HepG2 (cell line): Measurements from ENCODE around the gene CNNM1. TPM values are rescaled to one million over a fixed set of nuclear protein-coding genes. Genes with fewer than 3 reads are reported as not detected.

ENCODE experiments used
- ATAC-seq: fragments of 200-7000 bp; cut with Tn5 transposase; 3 replicates; pipeline ENCODE4 v1.9.1; 2020; ENCODE audit warnings: mild to moderate bottlenecking, moderate library complexity
- BruUV-seq: library from RNA; stranded (reverse); fragments of 400-500 nt; replicated peaks from 2 replicates; lab custom pipeline; 2021; lab: Mats Ljungman, UMichigan
- CTCF ChIA-PET: fragments of 300-600 bp; formaldehyde crosslinking; extraction: SDS; loops from one replicate; lab custom pipeline; 2021; ENCODE audit warnings: low total read pairs, inconsistent platforms, low intra/inter-chr PET ratio; lab: Yijun Ruan, JAX
- POLR2A ChIA-PET: fragments of 350-600 bp; sonication (Branson Sonifier 250); formaldehyde crosslinking; loops from one replicate; lab custom pipeline; 2020; ENCODE audit warnings: antibody characterized with exemption, inconsistent platforms; lab: Yijun Ruan, JAX
- DNase-seq: peaks from one replicate; pipeline ENCODE4 v3.0.0-alpha.2; 2015; ENCODE audit warnings: low spot score
- FAIRE-seq: peaks from 3 replicates; lab custom pipeline; 2011; peaks lifted over from hg19 to GRCh38; lab: Jason Lieb, UNC
- H2AFZ ChIP-seq: one replicate; pipeline ENCODE4 v1.6.1; 2011; ENCODE audit warnings: low read length, inconsistent platforms
- H3K27ac ChIP-seq: fragments of 300-600 bp; 3 replicates; pipeline ENCODE4 v1.8.0; 2011; ENCODE audit warnings: mixed run types, mild to moderate bottlenecking, mixed read lengths, low read length, inconsistent platforms; ENCODE audit not compliant: insufficient read depth; ENCODE audit errors: extremely low read length
- H3K27me3 ChIP-seq, 2 experiments: fragments of 200-600 bp in 1 of 2; 2 replicates in 1 of 2; 3 replicates in 1 of 2; pipeline versions ENCODE4 v1.6.0 to v1.8.0; 2011; ENCODE audit warnings: low read length in 2 of 2, mild to moderate bottlenecking in 2 of 2, moderate library complexity in 2 of 2, inconsistent platforms in 1 of 2; ENCODE audit not compliant: insufficient read depth in 2 of 2, control insufficient read depth in 1 of 2
- H3K36me3 ChIP-seq, 2 experiments: fragments of 200-600 bp in 1 of 2; replicated peaks in 1 of 2; 2 replicates in 1 of 2; 3 replicates in 1 of 2; pipeline versions ENCODE4 v1.5.1 to v1.8.0; 2011; ENCODE audit warnings: low read length in 2 of 2, inconsistent platforms in 1 of 2; ENCODE audit not compliant: insufficient read depth in 2 of 2, control insufficient read depth in 1 of 2
- H3K4me1 ChIP-seq: 2 replicates; pipeline ENCODE4 v1.5.1; 2012; ENCODE audit warnings: low read length, inconsistent platforms; ENCODE audit not compliant: insufficient read depth
- H3K4me2 ChIP-seq: 2 replicates; pipeline ENCODE4 v1.6.0; 2011; ENCODE audit warnings: low read depth, low read length, inconsistent platforms
- H3K4me3 ChIP-seq, 3 experiments: fragments of 200-600 bp in 1 of 3; sonication (generic), shearing (Covaris generic) in 1 of 3; replicated peaks in 1 of 3; 2 replicates each; pipeline ENCODE4 v1.5.1; 2011 to 2016; ENCODE audit warnings: low read length in 3 of 3, inconsistent platforms in 2 of 3, low read depth in 2 of 3, mild to moderate bottlenecking in 2 of 3, control low read depth in 1 of 3, mixed read lengths in 1 of 3; ENCODE audit not compliant: insufficient read depth in 1 of 3
- H3K79me2 ChIP-seq: one replicate; pipeline ENCODE4 v1.6.1; 2011; ENCODE audit warnings: low read length, inconsistent platforms; ENCODE audit not compliant: insufficient read depth
- H3K9ac ChIP-seq: 2 replicates; pipeline ENCODE4 v1.6.0; 2011; ENCODE audit warnings: mild to moderate bottlenecking, low read depth, low read length, inconsistent platforms; ENCODE audit not compliant: insufficient read depth
- H3K9me3 ChIP-seq: 2 replicates; pipeline ENCODE4 v1.5.1; 2012; ENCODE audit warnings: mild to moderate bottlenecking, low read length
- H4K20me1 ChIP-seq: 2 replicates; pipeline ENCODE4 v1.6.0; 2011; ENCODE audit warnings: inconsistent platforms, mild to moderate bottlenecking, low read length, moderate library complexity; ENCODE audit not compliant: insufficient read depth
- ARNT ChIP-seq: fragments of 450-650 bp; IDR thresholded peaks from 2 replicates; pipeline ENCODE4 v1.6.1; 2017
- HMGA1 ChIP-seq: sonication (generic); formaldehyde crosslinking; conservative IDR thresholded peaks from 2 replicates; pipeline ENCODE4 v1.4.0; 2020; ENCODE audit warnings: missing genetic modification reagents
- XRCC5 ChIP-seq: fragments of 200-400 bp; formaldehyde crosslinking; optimal IDR thresholded peaks from 2 replicates; pipeline ENCODE3; 2017; ENCODE audit warnings: mild to moderate bottlenecking, low read length
- ZNF18 ChIP-seq: sonication (generic); formaldehyde crosslinking; IDR thresholded peaks from 2 replicates; pipeline ENCODE4 v1.8.0; 2022; ENCODE audit warnings: mild to moderate bottlenecking, missing genetic modification reagents; ENCODE audit not compliant: insufficient replicate concordance
- WGBS: methylation state at CpG from one replicate; pipeline ENCODE4 v1.1.6; 2017; ENCODE audit warnings: low lambda C conversion rate; 5-methylcytosine and 5-hydroxymethylcytosine counted together
- in situ Hi-C: cut with HindIII; loops from 2 replicates; pipeline ENCODE4 v1.10.0; 2017; ENCODE audit warnings: low pct_unique_long_range_greater_than_20kb; ENCODE audit not compliant: extremely low pct_ligation_motif_present
- intact Hi-C: fragments of 100-400 bp; cut with micrococcal nuclease; formaldehyde crosslinking; loops from one replicate; pipeline ENCODE4 v1.10.0; 2022; ENCODE audit not compliant: unreplicated experiment
- polyA plus RNA-seq, 8 experiments: library from polyadenylated mRNA; depleted of rRNA in 3 of 8; stranded (reverse) in 7 of 8; unstranded in 1 of 8; fragments of >200 nt; fragmentation: Illumina TruSeq in 4 of 8; extraction: Trizol in 4 of 8; gene quantifications; 2 replicates each; pipeline versions ENCODE4 v1.2.1 to v1.2.3, GENCODE V29; 2011 to 2016; ENCODE audit warnings: low read depth in 4 of 8, missing spikeins in 1 of 8, mixed read lengths in 1 of 8; ENCODE audit not compliant: insufficient read depth in 1 of 8
- total RNA-seq, 5 experiments: library from RNA; depleted of rRNA; stranded (reverse); fragments of >200 nt; fragmentation: Illumina TruSeq; extraction: Trizol; gene quantifications; 2 replicates each; pipeline ENCODE4 v1.2.3, GENCODE V29; 2016; ENCODE audit warnings: low read depth in 1 of 5

Gene CNNM1
- total and polyA plus RNA-seq, 2 of the 13 experiments (the other 11 are each of a cell fraction or from before 2014, with no cell fraction given) = 4.3 to 9.6 TPM

- intact Hi-C loops (no loop called here), in situ Hi-C loops (no loop called here)
- ATAC-seq = peak; percentile 41; the same call in 2 of the 3 replicates
- Histone ChIP-seq H3K79me2 (peaks cover 2% of the 10 kb centered on the region), H3K27ac (no peak overlapping the region), H2AFZ (no peak overlapping the region), H3K4me1 (peaks cover 31% of the 10 kb centered on the region), H3K36me3 (no peaks in the 10 kb centered on the region), H3K4me3 (no peak overlapping the region), H4K20me1 (no peaks in the 10 kb centered on the region), H3K9me3 (no peaks in the 10 kb centered on the region), H3K9ac (no peak overlapping the region), H3K4me2 (no peak overlapping the region), H3K27me3 (no peaks in the 10 kb centered on the region)
- no peak for FAIRE-seq
- no peak for TF ChIP-seq ARNT
- ChIA-PET POLR2A (no interaction called here), CTCF (no interaction called here)
- WGBS = 77% methylated on average over 2 of the region's 2 CpGs
- no peak for DNase-seq
- no TSS peak for BruUV-seq
Observed at GRCh38 chr10:99337311-99337811, 8.2 kb downstream of the CNNM1 start.

DNA sequence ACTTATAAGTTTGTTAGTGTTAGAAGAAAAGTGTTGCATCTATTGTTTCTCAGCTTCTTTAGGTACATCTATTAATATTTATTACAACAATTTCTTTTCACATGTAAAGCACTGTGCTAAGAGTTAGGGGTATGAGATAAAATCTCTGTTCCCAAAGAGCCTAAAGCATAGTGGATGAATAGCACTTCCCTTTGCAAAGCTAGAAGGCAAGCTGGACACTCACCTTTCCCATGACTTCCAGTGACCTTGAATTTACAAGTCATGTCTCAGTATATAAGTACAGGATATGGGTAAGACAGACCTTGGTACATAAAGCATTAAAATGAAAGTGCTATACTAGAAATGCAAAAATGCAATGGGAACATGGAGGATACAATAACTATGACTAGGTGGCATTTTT, 8.7 kb downstream of the CNNM1 start:
- FAIRE-seq = no peak
- no peak for ATAC-seq
- no peak for DNase-seq
- no peak for TF ChIP-seq ZNF18 (CRISPR knock-in tag)
- TF ChIP-seq XRCC5 = no peak
- TF ChIP-seq HMGA1 (CRISPR knock-in tag) = no peak
- Histone ChIP-seq H3K4me3 (no peak overlapping the region), H3K9ac (no peak overlapping the region), H4K20me1 (no peaks in the 10 kb centered on the region), H3K4me2 (no peak overlapping the region), H3K4me1 (peaks cover 26% of the 10 kb centered on the region), H3K79me2 (peaks cover 2% of the 10 kb centered on the region), H3K27ac (no peak overlapping the region), H3K9me3 (no peaks in the 10 kb centered on the region), H3K36me3 (no peaks in the 10 kb centered on the region), H2AFZ (no peak overlapping the region), H3K27me3 (no peaks in the 10 kb centered on the region)
- CTCF ChIA-PET = no interaction called here
- no TSS peak for BruUV-seq
- intact Hi-C loops = no loop called here
- in situ Hi-C loops = no loop called here
- POLR2A ChIA-PET = no interaction called here
